Adipocyte (in vitro differentiated cells): ENCODE data around the gene B3GALT4.

Experiments
- DNase-seq: peaks from one replicate; pipeline ENCODE4 v3.0.0-alpha.2; 2015; ENCODE audit warnings: low read depth
- H3K27me3 ChIP-seq: replicated peaks from 2 replicates; pipeline ENCODE4 v1.7.0; 2013; ENCODE audit warnings: mild to moderate bottlenecking, low read length, moderate library complexity; ENCODE audit not compliant: control insufficient read depth, insufficient read depth
- H3K36me3 ChIP-seq: 2 replicates; pipeline ENCODE4 v1.7.0; 2013; ENCODE audit warnings: low read length, mild to moderate bottlenecking, moderate library complexity; ENCODE audit not compliant: control insufficient read depth, insufficient read depth, severe bottlenecking
- H3K4me1 ChIP-seq: 2 replicates; pipeline ENCODE4 v1.7.0; 2013; ENCODE audit warnings: mild to moderate bottlenecking, low read length, moderate library complexity; ENCODE audit not compliant: control insufficient read depth, insufficient read depth
- H3K4me3 ChIP-seq: 2 replicates; pipeline ENCODE4 v1.7.0; 2013; ENCODE audit warnings: mild to moderate bottlenecking, low read length, moderate library complexity
- H3K9ac ChIP-seq: 2 replicates; pipeline ENCODE4 v1.7.0; 2013; ENCODE audit warnings: mild to moderate bottlenecking, low read length, moderate library complexity
- H3K9me3 ChIP-seq: 2 replicates; pipeline ENCODE4 v1.7.0; 2013; ENCODE audit warnings: mild to moderate bottlenecking, low read length, moderate library complexity; ENCODE audit not compliant: control insufficient read depth

B3GALT4 gene

DNA sequence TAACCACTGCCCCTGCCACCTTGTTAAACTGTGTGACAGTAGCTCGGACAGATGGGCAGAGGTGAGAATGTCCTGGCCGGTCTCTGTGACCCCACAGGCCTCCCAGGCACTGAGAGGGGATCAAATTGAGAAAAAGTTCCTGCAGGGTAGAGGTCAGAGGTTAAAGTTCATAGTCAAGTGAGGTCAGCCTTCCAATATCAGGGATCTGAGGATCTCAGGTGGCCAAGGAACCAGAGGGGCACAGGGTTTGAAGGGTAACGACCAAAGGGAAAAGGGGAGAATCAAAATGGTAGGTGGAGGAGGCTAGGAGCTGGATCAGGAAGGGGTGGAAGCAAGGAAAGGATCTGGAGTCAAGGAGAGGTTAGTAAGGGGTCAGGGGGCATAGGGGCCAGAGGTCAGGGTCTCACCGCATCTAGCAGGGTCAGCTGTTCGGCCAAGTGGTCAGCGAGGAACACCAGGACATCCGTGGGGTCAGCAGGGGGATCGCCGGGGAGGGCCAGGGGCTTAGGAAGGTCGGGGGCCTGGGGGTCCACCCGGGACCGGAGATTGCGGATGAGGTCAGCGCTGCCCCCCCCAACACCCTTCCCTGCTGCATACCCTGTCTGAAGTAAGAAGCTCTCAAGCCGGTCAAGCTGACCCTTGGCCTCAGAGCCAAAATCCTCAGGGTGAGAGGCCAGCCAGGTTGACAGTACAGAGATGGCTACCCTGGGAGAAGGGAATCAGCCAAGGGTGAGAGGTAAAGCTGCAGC, 18.9 kb downstream of the B3GALT4 start:
- H3K4me3 ChIP-seq, result no peak overlapping the region
- H3K4me1 ChIP-seq, result peaks cover 12% of the 10 kb centered on the region
- peaks cover 17% of the 10 kb centered on the region for H3K36me3 ChIP-seq
- no peaks in the 10 kb centered on the region for H3K9me3 ChIP-seq
- H3K27me3 ChIP-seq, result no peaks in the 10 kb centered on the region
- DNase-seq, result no peak
- no peak overlapping the region for H3K9ac ChIP-seq

- no peaks in the 10 kb centered on the region for H3K9me3 ChIP-seq
- DNase-seq, result no peak
- no peak overlapping the region for H3K4me3 ChIP-seq
- H3K36me3 ChIP-seq, result peaks cover 14% of the 10 kb centered on the region
- peaks cover 16% of the 10 kb centered on the region for H3K4me1 ChIP-seq
- H3K27me3 ChIP-seq, result no peaks in the 10 kb centered on the region
- H3K9ac ChIP-seq, result peak overlapping the region; percentile 72
Measured at GRCh38 chr6:33296797-33297405, 20.0 kb downstream of the B3GALT4 start.

- peaks cover 16% of the 10 kb centered on the region for H3K4me1 ChIP-seq
- no peak for DNase-seq
- no peaks in the 10 kb centered on the region for H3K27me3 ChIP-seq
- peak overlapping the region; percentile 72 for H3K9ac ChIP-seq
- no peaks in the 10 kb centered on the region for H3K9me3 ChIP-seq
- H3K4me3 ChIP-seq, result peak overlapping the region; percentile 70
- H3K36me3 ChIP-seq, result peaks cover 12% of the 10 kb centered on the region
Measured at GRCh38 chr6:33297406-33297955, 20.6 kb downstream of the B3GALT4 start.

GRCh38 chr6:33297956-33298772, 21.2 kb downstream of the B3GALT4 start:
- H3K27me3 ChIP-seq, result no peaks in the 10 kb centered on the region
- peaks cover 11% of the 10 kb centered on the region for H3K36me3 ChIP-seq
- no peaks in the 10 kb centered on the region for H3K9me3 ChIP-seq
- H3K9ac ChIP-seq, result peak overlapping the region; percentile 97
- peak; percentile 84 for DNase-seq
- H3K4me1 ChIP-seq, result peaks cover 16% of the 10 kb centered on the region
- peak overlapping the region; percentile 93 for H3K4me3 ChIP-seq

DNA sequence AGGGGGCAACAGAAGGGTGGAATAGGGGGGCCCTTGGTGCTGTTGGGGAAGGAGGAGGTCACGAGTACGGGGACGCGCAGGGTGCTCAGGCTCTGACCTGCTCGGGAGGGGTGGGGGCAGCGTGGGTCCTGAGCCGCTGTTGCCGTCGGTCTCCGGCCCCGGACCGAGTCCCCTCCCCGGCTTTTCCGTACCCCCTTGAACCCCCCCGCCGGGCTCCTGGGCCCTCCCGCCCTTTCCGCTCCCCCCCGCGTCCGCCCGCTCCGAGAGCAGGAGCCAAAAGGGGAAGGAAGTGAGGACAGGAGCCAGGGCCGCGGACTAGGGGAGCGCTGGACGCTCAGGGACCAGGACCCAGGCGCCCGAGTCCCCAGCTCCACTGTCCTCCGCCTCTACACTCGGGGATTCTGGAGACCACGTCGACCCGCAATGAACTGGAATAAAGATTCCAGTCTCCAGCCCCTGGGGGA, 21.9 kb downstream of the B3GALT4 start, which contains the start of gene RGL2:
Gene RGL2, minus strand, starts transcription at position 170 of the 464 bp plus-strand sequence. CDS start 332 bp downstream, outside the sequence.
- DNase-seq, result peak; percentile 77

DNA sequence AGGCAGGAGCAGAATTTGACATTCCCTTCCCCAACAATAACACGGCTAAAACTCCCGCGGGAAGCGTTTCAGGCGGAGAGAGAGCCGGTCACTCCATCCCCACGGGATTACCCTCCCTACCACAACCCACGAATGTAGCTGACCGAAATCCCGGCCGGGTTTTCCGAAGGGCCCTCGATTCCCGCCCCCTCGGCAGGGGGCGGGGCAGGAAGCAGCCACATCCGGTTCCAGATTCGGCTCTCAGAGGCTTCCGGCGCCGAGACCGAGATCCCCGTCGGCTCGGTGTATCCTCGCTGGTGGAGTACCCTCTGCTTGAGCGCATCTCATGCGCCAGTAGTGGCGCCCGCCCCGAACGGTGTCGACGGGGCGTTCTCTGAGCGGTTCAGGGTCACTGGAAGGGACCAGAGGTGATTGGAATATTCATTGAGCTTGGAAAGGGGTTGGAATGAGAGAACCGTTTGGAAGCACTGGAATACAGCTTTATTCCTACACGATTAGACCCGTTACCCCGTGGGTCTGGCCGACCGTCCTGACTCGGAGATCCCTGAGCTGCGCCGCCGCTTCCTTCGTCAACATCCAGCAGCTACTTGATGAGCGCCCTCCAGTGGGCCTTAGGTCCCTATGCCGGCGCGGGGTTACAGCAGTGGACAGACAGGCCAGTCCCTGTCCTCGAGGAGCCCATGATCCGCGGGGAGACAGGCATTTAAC, 22.5 kb downstream of the B3GALT4 start:
- H3K27me3 ChIP-seq, result no peaks in the 10 kb centered on the region
- H3K9ac ChIP-seq, result peak overlapping the region; percentile 97
- H3K4me1 ChIP-seq, result peaks cover 16% of the 10 kb centered on the region
- peak; percentile 98 for DNase-seq
- H3K9me3 ChIP-seq, result no peaks in the 10 kb centered on the region
- H3K36me3 ChIP-seq, result peaks cover 18% of the 10 kb centered on the region
- peak overlapping the region; percentile 93 for H3K4me3 ChIP-seq

More for the DNA sequence above, 21.9 kb downstream of the B3GALT4 start, which contains the start of gene RGL2:
- Histone ChIP-seq H3K27me3 (no peaks in the 10 kb centered on the region), H3K4me1 (peaks cover 16% of the 10 kb centered on the region), H3K36me3 (peaks cover 16% of the 10 kb centered on the region), H3K4me3 (peak within 1 kb of the TSS; percentile 93), H3K9ac (peak within 1 kb of the TSS; percentile 97), H3K9me3 (no peaks in the 10 kb centered on the region)

GRCh38 chr6:33301877-33302276, 25.0 kb downstream of the B3GALT4 start:
- peaks cover 30% of the 10 kb centered on the region for H3K36me3 ChIP-seq
- H3K4me1 ChIP-seq, result peaks cover 16% of the 10 kb centered on the region

DNA sequence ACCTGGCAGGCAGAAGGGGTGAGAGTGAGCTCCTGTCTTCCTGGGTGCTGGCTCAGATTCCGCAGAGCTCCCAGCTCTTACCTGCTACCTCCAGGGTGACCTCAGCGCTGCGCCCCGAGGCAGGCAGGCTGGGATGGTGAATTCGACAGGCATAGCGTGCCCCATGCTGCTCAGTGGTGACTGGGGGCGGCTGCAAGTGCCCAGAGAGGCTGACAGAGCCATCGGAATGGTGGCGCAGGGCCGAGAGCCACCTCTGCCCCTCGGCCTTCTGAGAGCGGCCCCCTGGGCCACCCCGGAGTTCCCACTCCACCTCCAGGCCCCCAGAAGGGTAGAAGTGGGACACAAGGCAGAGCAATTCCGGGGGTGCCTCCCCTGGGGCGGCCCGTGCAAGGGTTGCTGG, 27.3 kb downstream of the B3GALT4 start:
- no peaks in the 10 kb centered on the region for H3K9me3 ChIP-seq
- peaks cover 30% of the 10 kb centered on the region for H3K36me3 ChIP-seq
- DNase-seq, result no peak
- H3K4me3 ChIP-seq, result no peak overlapping the region
- H3K4me1 ChIP-seq, result peaks cover 7% of the 10 kb centered on the region
- H3K27me3 ChIP-seq, result no peaks in the 10 kb centered on the region
- H3K9ac ChIP-seq, result no peak overlapping the region

More at GRCh38 chr6:33301877-33302276, 25.0 kb downstream of the B3GALT4 start:
- H3K4me3 ChIP-seq, result no peak overlapping the region
- no peaks in the 10 kb centered on the region for H3K9me3 ChIP-seq
- no peaks in the 10 kb centered on the region for H3K27me3 ChIP-seq
- no peak for DNase-seq
- no peak overlapping the region for H3K9ac ChIP-seq

GRCh38 chr6:33305052-33305451, 28.1 kb downstream of the B3GALT4 start:
- DNase-seq, result no peak
- Histone ChIP-seq H3K9me3 (no peaks in the 10 kb centered on the region), H3K9ac (no peak overlapping the region), H3K27me3 (no peaks in the 10 kb centered on the region), H3K4me3 (no peak overlapping the region), H3K36me3 (peaks cover 30% of the 10 kb centered on the region), H3K4me1 (peaks cover 7% of the 10 kb centered on the region)

- no peaks in the 10 kb centered on the region for H3K27me3 ChIP-seq
- H3K9ac ChIP-seq, result no peak overlapping the region
- H3K4me3 ChIP-seq, result no peak overlapping the region
- H3K36me3 ChIP-seq, result peaks cover 30% of the 10 kb centered on the region
- DNase-seq, result no peak
- no peaks in the 10 kb centered on the region for H3K9me3 ChIP-seq
- H3K4me1 ChIP-seq, result no peaks in the 10 kb centered on the region
Measured at GRCh38 chr6:33306356-33306755, 29.4 kb downstream of the B3GALT4 start.
